ENCODE measurements around the gene ZNF646.

The ZNF646 gene

GRCh38 chr16:31043898-31044481 is 30.2 kb upstream of the ZNF646 start:
- Histone ChIP-seq H3K27me3 (ENCODE audit: insufficient read depth, poor library complexity, severe bottlenecking) (no peaks in the 10 kb centered on the region), H3K4me3 (replicated peaks; ENCODE audit: insufficient read depth, low read length) (no peak overlapping the region), H3K27ac (replicated peaks) (no peak overlapping the region)
- TF ChIP-seq REST (IDR thresholded peaks at IDR 0.05; ENCODE audit: insufficient replicate concordance, low read depth) (no peak), CTCF (IDR thresholded peaks at IDR 0.05; ENCODE audit: insufficient read depth, low read length) (no peak)
- DNase-seq (ENCODE audit: low read depth in 1 of 2, low spot score in 1 of 2): no peak

- TF ChIP-seq POLR2AphosphoS5 (IDR thresholded peaks at IDR 0.05; ENCODE audit: low read depth): no peak
- TF ChIP-seq SPI1 (IDR thresholded peaks at IDR 0.05; ENCODE audit: borderline replicate concordance, low read depth): no peak
- TF ChIP-seq GABPA (IDR thresholded peaks at IDR 0.05; ENCODE audit: low read depth): no peak
- TF ChIP-seq REST (IDR thresholded peaks at IDR 0.05; ENCODE audit: insufficient replicate concordance, low read depth): no peak
- no peak for TF ChIP-seq CTCF (IDR thresholded peaks at IDR 0.05; ENCODE audit: insufficient read depth, low read length)
- DNase-seq (ENCODE audit: low read depth in 1 of 2, low spot score in 1 of 2): no peak
Observed at GRCh38 chr16:31050280-31051030, 23.8 kb upstream of the ZNF646 start.

GRCh38 chr16:31052114-31052513 is 22.1 kb upstream of the ZNF646 start:
- no peak for TF ChIP-seq GABPA (IDR thresholded peaks at IDR 0.05; ENCODE audit: low read depth)
- H3K4me3 ChIP-seq (replicated peaks; ENCODE audit: insufficient read depth, low read length): no peak overlapping the region
- H3K27me3 ChIP-seq (ENCODE audit: insufficient read depth, poor library complexity, severe bottlenecking): no peaks in the 10 kb centered on the region
- H3K27ac ChIP-seq (replicated peaks): no peak overlapping the region
- peak in 1 of 2 experiments; percentile 41 for DNase-seq (ENCODE audit: low read depth in 1 of 2, low spot score in 1 of 2)

More at GRCh38 chr16:31050280-31051030, 23.8 kb upstream of the ZNF646 start:
- no peak overlapping the region for H3K27ac ChIP-seq (replicated peaks)
- H3K4me3 ChIP-seq (replicated peaks; ENCODE audit: insufficient read depth, low read length): no peak overlapping the region
- no peaks in the 10 kb centered on the region for H3K27me3 ChIP-seq (ENCODE audit: insufficient read depth, poor library complexity, severe bottlenecking)

GRCh38 chr16:31055613-31056012 is 18.6 kb upstream of the ZNF646 start:
- Histone ChIP-seq H3K27ac (replicated peaks) (no peak overlapping the region), H3K27me3 (ENCODE audit: insufficient read depth, poor library complexity, severe bottlenecking) (no peaks in the 10 kb centered on the region), H3K4me3 (replicated peaks; ENCODE audit: insufficient read depth, low read length) (no peak overlapping the region)
- TF ChIP-seq CTCF (IDR thresholded peaks at IDR 0.05; ENCODE audit: insufficient read depth, low read length) (no peak), SPI1 (IDR thresholded peaks at IDR 0.05; ENCODE audit: borderline replicate concordance, low read depth) (no peak), REST (IDR thresholded peaks at IDR 0.05; ENCODE audit: insufficient replicate concordance, low read depth) (no peak), POLR2AphosphoS5 (IDR thresholded peaks at IDR 0.05; ENCODE audit: low read depth) (no peak), GABPA (IDR thresholded peaks at IDR 0.05; ENCODE audit: low read depth) (no peak)
- DNase-seq (ENCODE audit: low read depth in 1 of 2, low spot score in 1 of 2): no peak
